ENCODE measurements around the gene MRPL28.
"Not testable (repeated sequence)": the region's sequence is repeated elsewhere in the genome, so short reads cannot be mapped to it uniquely, and the experiment has no call there.

MRPL28 gene

DNA sequence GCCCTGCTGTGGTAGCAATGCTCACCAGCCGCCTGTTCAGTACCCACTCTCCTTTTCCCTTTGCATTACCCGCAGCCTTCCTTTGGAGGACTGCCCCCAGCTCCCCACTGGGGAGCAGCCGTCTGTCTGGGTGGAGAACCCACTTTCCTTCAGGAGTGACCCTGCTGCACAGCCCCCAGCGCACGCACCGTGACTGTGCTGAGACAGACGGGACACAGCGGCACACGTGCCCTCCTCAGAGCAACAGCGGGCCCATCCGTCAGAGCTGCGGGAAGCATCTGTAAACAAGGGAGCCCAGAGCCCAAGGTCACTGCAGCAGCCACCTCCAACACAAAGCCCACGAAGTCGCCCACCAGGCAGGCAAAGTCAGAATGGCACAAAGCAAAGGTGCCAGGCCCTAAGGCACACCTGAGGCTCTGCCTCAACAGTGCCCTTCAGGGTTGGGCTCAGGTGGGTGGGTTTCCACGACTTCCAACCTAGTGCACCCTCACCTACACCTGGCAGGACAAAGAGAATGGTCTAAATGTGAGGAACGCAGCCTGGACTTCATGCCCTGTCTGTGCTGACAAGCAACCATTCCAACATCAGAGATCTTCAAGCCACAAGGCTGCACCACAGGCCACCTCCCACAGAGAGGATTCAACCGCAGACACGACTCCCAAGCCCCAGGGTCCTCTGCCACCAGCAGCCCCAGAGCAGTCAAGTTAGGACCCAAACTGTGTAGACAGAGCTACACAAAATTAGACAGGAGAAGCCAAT lies 27.7 kb downstream of the MRPL28 start:
- Histone ChIP-seq H3K4me3 (ENCODE audit: low read depth, low read length) (no peak overlapping the region), H3K79me2 (ENCODE audit: control insufficient read depth, insufficient read depth, low read length, unreplicated experiment) (peaks cover 65% of the 10 kb centered on the region), H2AFZ (ENCODE audit: low read length, unreplicated experiment) (no peak overlapping the region), H3K36me3 (ENCODE audit: insufficient read depth, low read length) (peaks cover 17% of the 10 kb centered on the region), H3K4me1 (ENCODE audit: control insufficient read depth, insufficient read depth, low read length, unreplicated experiment) (no peaks in the 10 kb centered on the region), H3K27me3 (ENCODE audit: insufficient read depth, low read length) (no peaks in the 10 kb centered on the region), H3K27ac (ENCODE audit: low read depth, low read length) (no peak overlapping the region)

- not testable (repeated sequence) for H3K27ac ChIP-seq (ENCODE audit: low read depth, low read length); H3K27me3 ChIP-seq (ENCODE audit: insufficient read depth, low read length); H3K4me3 ChIP-seq (ENCODE audit: low read depth, low read length); H3K4me1 ChIP-seq (ENCODE audit: control insufficient read depth, insufficient read depth, low read length, unreplicated experiment); H2AFZ ChIP-seq (ENCODE audit: low read length, unreplicated experiment)
- peaks cover 62% of the 10 kb centered on the region for H3K79me2 ChIP-seq (ENCODE audit: control insufficient read depth, insufficient read depth, low read length, unreplicated experiment)
- H3K36me3 ChIP-seq (ENCODE audit: insufficient read depth, low read length): peaks cover 17% of the 10 kb centered on the region
These were observed 28.4 kb downstream of the MRPL28 start for GRCh38 chr16:341974-342336.

- Histone ChIP-seq H3K79me2 (ENCODE audit: control insufficient read depth, insufficient read depth, low read length, unreplicated experiment) (peaks cover 60% of the 10 kb centered on the region), H3K36me3 (ENCODE audit: insufficient read depth, low read length) (peaks cover 13% of the 10 kb centered on the region)
- H2AFZ ChIP-seq (ENCODE audit: low read length, unreplicated experiment); H3K4me3 ChIP-seq (ENCODE audit: low read depth, low read length); H3K27me3 ChIP-seq (ENCODE audit: insufficient read depth, low read length); H3K27ac ChIP-seq (ENCODE audit: low read depth, low read length); H3K4me1 ChIP-seq (ENCODE audit: control insufficient read depth, insufficient read depth, low read length, unreplicated experiment): not testable (repeated sequence)
These were observed 29.0 kb downstream of the MRPL28 start for GRCh38 chr16:341095-341973.

DNA sequence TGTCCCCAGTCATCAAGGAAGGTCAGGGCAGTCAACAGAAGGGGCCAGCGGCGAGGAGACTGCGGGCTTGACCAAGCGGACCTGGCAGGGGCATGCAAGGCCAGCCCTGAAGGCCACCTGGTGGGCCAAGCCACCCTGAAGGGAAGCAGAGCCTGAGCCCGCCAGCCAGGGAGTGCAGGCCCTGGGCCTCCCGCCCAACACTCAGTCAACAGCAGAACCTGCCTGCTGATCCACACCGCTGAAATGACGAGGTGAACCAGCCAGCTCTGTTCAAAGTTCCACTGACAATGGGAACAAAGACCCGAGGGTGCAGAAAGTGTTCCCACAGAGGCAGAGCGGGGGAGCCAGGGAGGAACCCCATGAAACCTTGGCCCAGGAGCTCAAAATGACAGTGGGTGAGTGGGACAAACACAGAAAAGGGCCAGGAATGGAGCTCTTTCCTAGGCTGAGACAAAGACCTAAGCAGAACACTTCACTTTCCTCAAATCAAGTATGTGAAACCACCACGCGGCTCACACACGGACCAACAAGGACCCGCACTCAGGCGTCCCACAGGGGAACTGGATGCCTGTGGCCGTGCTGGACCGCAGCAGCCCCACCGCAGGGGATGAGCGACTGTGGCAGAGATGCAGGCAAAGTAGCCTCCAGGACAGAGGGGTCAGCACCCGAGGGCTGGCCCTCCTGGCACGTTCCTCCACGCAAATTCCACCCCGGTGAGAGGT lies 29.8 kb downstream of the MRPL28 start:
- Histone ChIP-seq H3K27ac (ENCODE audit: low read depth, low read length) (no peak overlapping the region), H2AFZ (ENCODE audit: low read length, unreplicated experiment) (no peak overlapping the region), H3K4me3 (ENCODE audit: low read depth, low read length) (no peak overlapping the region), H3K36me3 (ENCODE audit: insufficient read depth, low read length) (peaks cover 6% of the 10 kb centered on the region; the same call in 1 of the 2 replicates), H3K4me1 (ENCODE audit: control insufficient read depth, insufficient read depth, low read length, unreplicated experiment) (no peaks in the 10 kb centered on the region), H3K27me3 (ENCODE audit: insufficient read depth, low read length) (no peaks in the 10 kb centered on the region), H3K79me2 (ENCODE audit: control insufficient read depth, insufficient read depth, low read length, unreplicated experiment) (peaks cover 59% of the 10 kb centered on the region)

DNA sequence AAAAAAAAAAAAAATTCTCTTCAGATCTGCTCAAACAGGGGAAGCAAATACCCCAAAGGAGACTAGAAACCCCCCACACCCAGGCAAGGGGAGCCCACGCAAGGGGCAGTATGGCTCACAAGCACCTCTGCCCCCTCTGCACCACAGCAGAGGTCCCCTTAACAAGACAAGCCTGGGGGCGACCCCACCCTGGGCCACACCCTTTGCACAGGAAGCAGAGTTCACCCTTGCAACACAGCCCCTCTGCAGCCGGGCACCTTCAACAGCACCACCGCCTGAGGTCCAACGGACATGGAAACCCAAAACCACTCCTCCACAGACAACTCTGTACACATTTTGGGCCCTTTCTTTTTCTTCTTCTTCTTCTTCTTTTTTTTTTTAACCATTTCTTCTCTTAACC lies 30.7 kb downstream of the MRPL28 start:
- Histone ChIP-seq H3K4me3 (ENCODE audit: low read depth, low read length) (no peak overlapping the region), H3K4me1 (ENCODE audit: control insufficient read depth, insufficient read depth, low read length, unreplicated experiment) (no peaks in the 10 kb centered on the region), H3K27me3 (ENCODE audit: insufficient read depth, low read length) (no peaks in the 10 kb centered on the region), H3K79me2 (ENCODE audit: control insufficient read depth, insufficient read depth, low read length, unreplicated experiment) (peaks cover 61% of the 10 kb centered on the region), H2AFZ (ENCODE audit: low read length, unreplicated experiment) (no peak overlapping the region), H3K36me3 (ENCODE audit: insufficient read depth, low read length) (peaks cover 6% of the 10 kb centered on the region; the same call in 1 of the 2 replicates), H3K27ac (ENCODE audit: low read depth, low read length) (no peak overlapping the region)

GRCh38 chr16:337975-338575 lies 32.3 kb downstream of the MRPL28 start:
- Histone ChIP-seq H3K4me3 (ENCODE audit: low read depth, low read length) (no peak overlapping the region), H2AFZ (ENCODE audit: low read length, unreplicated experiment) (no peak overlapping the region), H3K27ac (ENCODE audit: low read depth, low read length) (no peak overlapping the region), H3K4me1 (ENCODE audit: control insufficient read depth, insufficient read depth, low read length, unreplicated experiment) (no peaks in the 10 kb centered on the region), H3K79me2 (ENCODE audit: control insufficient read depth, insufficient read depth, low read length, unreplicated experiment) (peaks cover 64% of the 10 kb centered on the region), H3K27me3 (ENCODE audit: insufficient read depth, low read length) (no peaks in the 10 kb centered on the region), H3K36me3 (ENCODE audit: insufficient read depth, low read length) (peaks cover 6% of the 10 kb centered on the region; the same call in 1 of the 2 replicates)

GRCh38 chr16:337437-337836 lies 32.9 kb downstream of the MRPL28 start:
- H3K4me1 ChIP-seq (ENCODE audit: control insufficient read depth, insufficient read depth, low read length, unreplicated experiment): no peaks in the 10 kb centered on the region
- H2AFZ ChIP-seq (ENCODE audit: low read length, unreplicated experiment): no peak overlapping the region
- H3K79me2 ChIP-seq (ENCODE audit: control insufficient read depth, insufficient read depth, low read length, unreplicated experiment): peaks cover 61% of the 10 kb centered on the region
- peaks cover 2% of the 10 kb centered on the region; the same call in 1 of the 2 replicates for H3K36me3 ChIP-seq (ENCODE audit: insufficient read depth, low read length)
- no peak overlapping the region for H3K27ac ChIP-seq (ENCODE audit: low read depth, low read length)
- H3K27me3 ChIP-seq (ENCODE audit: insufficient read depth, low read length): no peaks in the 10 kb centered on the region
- no peak overlapping the region for H3K4me3 ChIP-seq (ENCODE audit: low read depth, low read length)

GRCh38 chr16:336269-336668 lies 34.1 kb downstream of the MRPL28 start:
- no peak overlapping the region for H3K27ac ChIP-seq (ENCODE audit: low read depth, low read length)

GRCh38 chr16:334861-335632 lies 35.3 kb downstream of the MRPL28 start:
- not testable (repeated sequence) for H2AFZ ChIP-seq (ENCODE audit: low read length, unreplicated experiment); H3K36me3 ChIP-seq (ENCODE audit: insufficient read depth, low read length); H3K27ac ChIP-seq (ENCODE audit: low read depth, low read length); H3K4me1 ChIP-seq (ENCODE audit: control insufficient read depth, insufficient read depth, low read length, unreplicated experiment); H3K4me3 ChIP-seq (ENCODE audit: low read depth, low read length); H3K27me3 ChIP-seq (ENCODE audit: insufficient read depth, low read length)
- H3K79me2 ChIP-seq (ENCODE audit: control insufficient read depth, insufficient read depth, low read length, unreplicated experiment): peaks cover 59% of the 10 kb centered on the region

More at GRCh38 chr16:336269-336668, 34.1 kb downstream of the MRPL28 start:
- Histone ChIP-seq H3K27me3 (ENCODE audit: insufficient read depth, low read length) (no peaks in the 10 kb centered on the region), H2AFZ (ENCODE audit: low read length, unreplicated experiment) (no peak overlapping the region), H3K79me2 (ENCODE audit: control insufficient read depth, insufficient read depth, low read length, unreplicated experiment) (peaks cover 63% of the 10 kb centered on the region), H3K4me1 (ENCODE audit: control insufficient read depth, insufficient read depth, low read length, unreplicated experiment) (no peaks in the 10 kb centered on the region), H3K36me3 (ENCODE audit: insufficient read depth, low read length) (no peaks in the 10 kb centered on the region), H3K4me3 (ENCODE audit: low read depth, low read length) (no peak overlapping the region)
